Pancreas (tissue), 10 donors: ENCODE data around the gene RIPOR3. TPM values are rescaled to one million over a fixed set of nuclear protein-coding genes. Genes with fewer than 3 reads are reported as not detected.
A peak's percentile ranks its signal among the peaks of the same experiment; 100 is the strongest.

Experiments
- ATAC-seq, 4 donors: fragments of 200-7000 bp; cut with Tn5 transposase; one replicate each; pipeline versions ENCODE4 v1.8.0 to v1.9.1; 2020; ENCODE audit warnings: mild to moderate bottlenecking in 4 of 4, moderate library complexity in 4 of 4
- DNase-seq, 6 donors: peaks; one replicate each; pipeline ENCODE4 v3.0.0-alpha.2; 2020
- FAIRE-seq: peaks from 2 replicates; lab custom pipeline; 2012; peaks lifted over from hg19 to GRCh38; lab: Jason Lieb, UNC
- H3K27ac ChIP-seq, 4 donors: fragments of 200-600 bp; sonication (generic); 1 replicate in 3 of 4; 2 replicates in 1 of 4; pipeline versions ENCODE4 v1.5.0 to v1.8.0; 2020
- H3K27me3 ChIP-seq, 4 donors: fragments of 200-600 bp; one replicate each; pipeline ENCODE4 v1.8.0; 2021
- H3K36me3 ChIP-seq, 3 donors: fragments of 200-600 bp; sonication (generic) in 1 of 3; one replicate each; pipeline versions ENCODE4 v1.5.0 to v1.8.0; 2020 to 2021
- H3K4me1 ChIP-seq, 3 donors: fragments of 200-600 bp; one replicate each; pipeline ENCODE4 v1.8.0; 2021
- H3K4me3 ChIP-seq, 4 donors: fragments of 200-600 bp; sonication (generic) in 2 of 4; one replicate each; pipeline versions ENCODE4 v1.5.0 to v1.8.0; 2020 to 2021
- H3K9me3 ChIP-seq, 4 donors: fragments of 200-600 bp; one replicate each; pipeline ENCODE4 v1.8.0; 2021
- CTCF ChIP-seq, 4 donors: fragments of 200-600 bp; sonication (generic) in 3 of 4; IDR thresholded peaks; one replicate each; pipeline versions ENCODE4 v1.5.0 to v1.8.0; 2021; ENCODE audit warnings: antibody characterized with exemption in 4 of 4
- WGBS, 2 donors: extraction: QIAGEN DNeasy Blood & Tissue Kit; methylation state at CpG; one replicate each; pipeline ENCODE4 v1.1.7; 2013; 5-methylcytosine and 5-hydroxymethylcytosine counted together
- intact Hi-C, 3 donors: fragments of 100-400 bp; cut with DNase I; formaldehyde crosslinking; loops; one replicate each; pipeline versions ENCODE4 v1.11.1 to v1.14.2; 2022
- polyA plus RNA-seq, 2 donors: library from polyadenylated mRNA; stranded (reverse); fragments of 200-250 nt; gene quantifications; one replicate each; pipeline ENCODE4 v1.2.3, GENCODE V29; 2013
- total RNA-seq, 6 donors: library from RNA; stranded (reverse); fragmentation: NEBNext Ultra II Directional in 4 of 6; extraction: Animal tissue kit (Norgen Biotek cat#: 25700) in 4 of 6; gene quantifications; one replicate each; pipeline versions ENCODE4 v1.2.1 to v1.2.4, GENCODE V29; 2021 to 2023
- donor health status: healthy with polysubstance abuse.
- donor health status: DM: no; HTN: no; CAD: no; lungs with moderate emphysema.
- donor health status: DM: no; HTN: no; CAD: no.
- donor health status: control.
- donor health status: control.
- donor health status: Bipolar disorder and iron deficiency.
- donor health status: DM: yes; HTN: yes; CAD: no.
- donor health status: DM: no; HTN: no; CAD: no.
- donor health status: DM: no; HTN: no; CAD: no.
- donor health status: DM: yes; HTN: yes; CAD: no.

Gene RIPOR3
- total and polyA plus RNA-seq, 8 donors = 0.67 to 11.3 (median 2.1) TPM

- TF ChIP-seq CTCF (IDR thresholded peaks at IDR 0.05) = no peak
- ATAC-seq (no peak), DNase-seq (no peak), FAIRE-seq (no peak)
- intact Hi-C loops = no loop called here
- no peak overlapping the region for H3K27ac ChIP-seq
- WGBS, 2 donors = 68 to 77% methylated on average over 10 of the region's 10 CpGs
- peaks cover 9 to 13% (median 12%) of the 10 kb centered on the region in 3 donors for H3K4me1 ChIP-seq
- no peak overlapping the region for H3K4me3 ChIP-seq
- no peaks in the 10 kb centered on the region for H3K27me3 ChIP-seq
- no peaks in the 10 kb centered on the region for H3K9me3 ChIP-seq
- H3K36me3 ChIP-seq = no peaks in the 10 kb centered on the region
These were observed 4.5 kb downstream of the RIPOR3 start for GRCh38 chr20:50686821-50687220.

- 95 to 97% methylated on average over 6 of the region's 6 CpGs for WGBS, 2 donors
- Histone ChIP-seq H3K9me3 (no peaks in the 10 kb centered on the region), H3K36me3 (no peaks in the 10 kb centered on the region), H3K27me3 (no peaks in the 10 kb centered on the region), H3K4me1 (peaks cover 12 to 22% (median 12%) of the 10 kb centered on the region in 3 donors), H3K4me3 (no peak overlapping the region), H3K27ac (no peak overlapping the region)
- DNase-seq (no peak), ATAC-seq (no peak), FAIRE-seq (no peak)
- TF ChIP-seq CTCF (IDR thresholded peaks at IDR 0.05) = no peak
- intact Hi-C loops = no loop called here
These were observed 7.8 kb downstream of the RIPOR3 start for GRCh38 chr20:50683570-50683969.

- WGBS, 2 donors = 54 to 69% methylated on average over 8 of the region's 8 CpGs
- intact Hi-C loops = no loop called here
These were observed 8.3 kb downstream of the RIPOR3 start for GRCh38 chr20:50682947-50683530.

GRCh38 chr20:50682065-50682464 is 9.3 kb downstream of the RIPOR3 start:
- FAIRE-seq (no peak), DNase-seq (no peak), ATAC-seq (no peak)
- Histone ChIP-seq H3K9me3 (no peaks in the 10 kb centered on the region), H3K4me1 (peaks cover 16 to 32% (median 19%) of the 10 kb centered on the region in 3 donors), H3K27me3 (no peaks in the 10 kb centered on the region), H3K36me3 (no peaks in the 10 kb centered on the region), H3K4me3 (no peak overlapping the region), H3K27ac (no peak overlapping the region)
- no peak for TF ChIP-seq CTCF (IDR thresholded peaks at IDR 0.05)
- intact Hi-C loops = no loop called here
- WGBS, 2 donors = 71 to 73% methylated on average over 4 of the region's 4 CpGs

More at GRCh38 chr20:50682947-50683530, 8.3 kb downstream of the RIPOR3 start:
- Histone ChIP-seq H3K4me1 (peaks cover 16 to 27% (median 18%) of the 10 kb centered on the region in 3 donors), H3K4me3 (no peak overlapping the region), H3K27me3 (no peaks in the 10 kb centered on the region), H3K27ac (no peak overlapping the region), H3K36me3 (no peaks in the 10 kb centered on the region), H3K9me3 (no peaks in the 10 kb centered on the region)
- ATAC-seq (no peak), FAIRE-seq (no peak), DNase-seq (no peak)
- no peak for TF ChIP-seq CTCF (IDR thresholded peaks at IDR 0.05)

- FAIRE-seq = no peak
- peaks cover 16 to 32% (median 19%) of the 10 kb centered on the region in 3 donors for H3K4me1 ChIP-seq
- intact Hi-C loops = no loop called here
- no peak overlapping the region for H3K4me3 ChIP-seq
- peak overlapping the region in 1 of 4 donors; percentile 23 for H3K27ac ChIP-seq
- no peaks in the 10 kb centered on the region for H3K27me3 ChIP-seq
- 25 to 36% methylated on average over 12 of the region's 12 CpGs for WGBS, 2 donors
- no peaks in the 10 kb centered on the region for H3K9me3 ChIP-seq
- TF ChIP-seq CTCF (IDR thresholded peaks at IDR 0.05) = no peak
- no peaks in the 10 kb centered on the region for H3K36me3 ChIP-seq
- no peak for ATAC-seq
- no peak for DNase-seq
These were observed 9.8 kb downstream of the RIPOR3 start for GRCh38 chr20:50681359-50682064.
